SU-DHL-6 (cell line): ENCODE data around the gene C14orf132.

Experiments used
- H2AFZ ChIP-seq: fragments of 200-600 bp; sonication (generic); 2 replicates; pipeline ENCODE4 v1.6.1; 2014; ENCODE audit warnings: low read depth, mild to moderate bottlenecking, moderate library complexity, mixed read lengths, antibody characterized with exemption, low read length; ENCODE audit not compliant: severe bottlenecking
- H3F3A ChIP-seq: fragments of 200-600 bp; shearing (Covaris generic); 2 replicates; pipeline ENCODE4 v1.6.0; 2016; ENCODE audit warnings: antibody characterized with exemption, mild to moderate bottlenecking; ENCODE audit not compliant: insufficient read depth
- H3K27ac ChIP-seq: fragments of 200-600 bp; sonication (generic); 2 replicates; pipeline ENCODE4 v1.5.1; 2016; ENCODE audit warnings: low read depth, mild to moderate bottlenecking, low read length, moderate library complexity, mixed read lengths
- H3K27me3 ChIP-seq: fragments of 200-600 bp; sonication (generic), shearing (Covaris generic); 2 replicates; pipeline ENCODE4 v1.6.0; 2014; ENCODE audit warnings: mild to moderate bottlenecking, low read length
- H3K36me3 ChIP-seq: fragments of 200-600 bp; sonication (generic); 2 replicates; pipeline ENCODE4 v1.6.1; 2014; ENCODE audit warnings: mild to moderate bottlenecking, low read length, mixed read lengths
- H3K4me2 ChIP-seq: fragments of 300-600, 200-600 bp; shearing (Covaris generic), sonication (generic); 2 replicates; pipeline ENCODE4 v1.6.0; 2014; ENCODE audit warnings: low read length, low read depth, mild to moderate bottlenecking; ENCODE audit not compliant: poor library complexity, severe bottlenecking
- H3K4me3 ChIP-seq: fragments of 200-600 bp; sonication (generic); 2 replicates; pipeline ENCODE4 v1.5.1; 2014; ENCODE audit warnings: antibody characterized with exemption, low read length, mild to moderate bottlenecking, mixed read lengths; ENCODE audit not compliant: insufficient read depth, poor library complexity, severe bottlenecking
- H3K79me2 ChIP-seq: fragments of 200-600 bp; sonication (generic); 2 replicates; pipeline ENCODE4 v1.6.1; 2014; ENCODE audit warnings: mild to moderate bottlenecking, low read length, moderate library complexity; ENCODE audit not compliant: insufficient read depth
- H3K9ac ChIP-seq: fragments of 200-600 bp; sonication (generic); 2 replicates; pipeline ENCODE4 v1.7.0; 2014; ENCODE audit warnings: mild to moderate bottlenecking, low read length
- H3K9me2 ChIP-seq: fragments of 200-600 bp; sonication (generic); replicated peaks from 2 replicates; pipeline ENCODE4 v1.6.1; 2014; ENCODE audit warnings: low read length; ENCODE audit not compliant: insufficient read depth
- H3K9me3 ChIP-seq: fragments of 200-600 bp; sonication (generic); 2 replicates; pipeline ENCODE4 v1.6.1; 2014; ENCODE audit warnings: low read length, mixed read lengths; ENCODE audit not compliant: insufficient read depth
- H4K20me1 ChIP-seq: fragments of 200-600 bp; sonication (generic); 2 replicates; pipeline ENCODE4 v1.6.1; 2014; ENCODE audit warnings: low read depth, mild to moderate bottlenecking, antibody characterized with exemption, low read length, moderate library complexity, mixed read lengths
- EZH2phosphoT487 ChIP-seq: fragments of 200-600 bp; sonication (generic), shearing (Covaris generic); conservative IDR thresholded peaks from 2 replicates; pipeline ENCODE4 v1.6.1; 2018; ENCODE audit warnings: mild to moderate bottlenecking, antibody characterized with exemption, low read length, moderate library complexity, mixed read lengths
- TF ChIP-seq, protein P1 (sequence below): fragments of 200-600 bp; sonication (generic); IDR thresholded peaks from one replicate; pipeline ENCODE4 v1.5.1; 2017; ENCODE audit warnings: antibody characterized with exemption, mild to moderate bottlenecking, low read length, moderate library complexity; ENCODE audit not compliant: insufficient read depth, poor library complexity, severe bottlenecking

C14orf132 gene

GRCh38 chr14:96053248-96053599 is 14.1 kb downstream of the C14orf132 start:
- H3K4me3 ChIP-seq, result no peak overlapping the region
- no peaks in the 10 kb centered on the region for H3K27me3 ChIP-seq
- no peaks in the 10 kb centered on the region for H3K9me2 ChIP-seq
- no peak overlapping the region for H3K9ac ChIP-seq
- no peaks in the 10 kb centered on the region for H3K36me3 ChIP-seq
- TF ChIP-seq, protein P1, sequence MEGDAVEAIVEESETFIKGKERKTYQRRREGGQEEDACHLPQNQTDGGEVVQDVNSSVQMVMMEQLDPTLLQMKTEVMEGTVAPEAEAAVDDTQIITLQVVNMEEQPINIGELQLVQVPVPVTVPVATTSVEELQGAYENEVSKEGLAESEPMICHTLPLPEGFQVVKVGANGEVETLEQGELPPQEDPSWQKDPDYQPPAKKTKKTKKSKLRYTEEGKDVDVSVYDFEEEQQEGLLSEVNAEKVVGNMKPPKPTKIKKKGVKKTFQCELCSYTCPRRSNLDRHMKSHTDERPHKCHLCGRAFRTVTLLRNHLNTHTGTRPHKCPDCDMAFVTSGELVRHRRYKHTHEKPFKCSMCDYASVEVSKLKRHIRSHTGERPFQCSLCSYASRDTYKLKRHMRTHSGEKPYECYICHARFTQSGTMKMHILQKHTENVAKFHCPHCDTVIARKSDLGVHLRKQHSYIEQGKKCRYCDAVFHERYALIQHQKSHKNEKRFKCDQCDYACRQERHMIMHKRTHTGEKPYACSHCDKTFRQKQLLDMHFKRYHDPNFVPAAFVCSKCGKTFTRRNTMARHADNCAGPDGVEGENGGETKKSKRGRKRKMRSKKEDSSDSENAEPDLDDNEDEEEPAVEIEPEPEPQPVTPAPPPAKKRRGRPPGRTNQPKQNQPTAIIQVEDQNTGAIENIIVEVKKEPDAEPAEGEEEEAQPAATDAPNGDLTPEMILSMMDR, result no peak
- TF ChIP-seq EZH2phosphoT487, result no peak
- H4K20me1 ChIP-seq, result no peaks in the 10 kb centered on the region
- H3K27ac ChIP-seq, result no peak overlapping the region
- no peak overlapping the region for H2AFZ ChIP-seq
- H3F3A ChIP-seq, result no peaks in the 10 kb centered on the region
- no peaks in the 10 kb centered on the region for H3K9me3 ChIP-seq
- H3K4me2 ChIP-seq, result no peak overlapping the region
- H3K79me2 ChIP-seq, result no peaks in the 10 kb centered on the region

DNA sequence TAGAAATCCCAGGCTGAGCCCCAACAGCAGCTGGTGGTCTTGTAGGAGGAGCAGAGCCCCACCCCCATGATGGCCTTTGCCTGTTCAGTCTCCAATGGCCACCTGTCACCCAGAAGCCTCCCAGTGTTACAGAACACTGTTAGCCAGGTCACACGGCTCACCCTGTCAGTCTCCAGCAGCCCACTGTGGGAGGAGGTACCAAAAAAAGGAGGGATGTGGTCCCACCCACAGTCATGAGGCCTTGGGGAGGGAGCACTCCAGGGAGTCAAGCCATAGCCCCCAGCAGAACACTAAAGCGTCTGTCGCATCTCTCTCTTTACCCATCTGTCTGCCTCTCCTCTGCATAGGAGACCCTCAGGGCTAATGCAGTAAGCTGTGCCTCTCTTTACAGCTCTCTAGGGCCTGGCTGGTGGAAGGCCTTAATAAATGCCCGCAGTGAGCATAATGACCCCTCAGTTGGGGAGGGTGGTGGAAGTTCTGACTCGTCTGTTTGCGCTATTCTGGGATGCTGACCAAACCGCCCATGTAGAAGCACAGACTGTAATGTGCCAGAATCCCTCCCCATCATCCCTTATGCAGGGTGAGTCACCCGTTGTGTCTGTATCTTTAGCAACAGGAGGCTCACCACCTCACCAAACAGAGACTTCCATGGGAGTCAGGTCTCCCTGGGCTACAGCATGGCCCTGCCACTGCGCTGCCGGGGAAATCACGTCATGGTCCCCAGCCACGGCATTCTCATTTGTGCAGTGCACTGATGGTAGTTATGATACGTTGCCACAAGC is 14.6 kb downstream of the C14orf132 start:
- no peak overlapping the region for H3K4me2 ChIP-seq
- TF ChIP-seq, protein P1, result no peak
- TF ChIP-seq EZH2phosphoT487, result no peak
- no peak overlapping the region for H3K4me3 ChIP-seq
- H3K9me3 ChIP-seq, result no peaks in the 10 kb centered on the region
- H3K27ac ChIP-seq, result no peak overlapping the region
- no peaks in the 10 kb centered on the region for H4K20me1 ChIP-seq
- no peak overlapping the region for H3K9ac ChIP-seq
- no peak overlapping the region for H2AFZ ChIP-seq
- H3K27me3 ChIP-seq, result no peaks in the 10 kb centered on the region
- H3F3A ChIP-seq, result no peaks in the 10 kb centered on the region
- no peaks in the 10 kb centered on the region for H3K36me3 ChIP-seq
- H3K9me2 ChIP-seq, result no peaks in the 10 kb centered on the region
- no peaks in the 10 kb centered on the region for H3K79me2 ChIP-seq

DNA sequence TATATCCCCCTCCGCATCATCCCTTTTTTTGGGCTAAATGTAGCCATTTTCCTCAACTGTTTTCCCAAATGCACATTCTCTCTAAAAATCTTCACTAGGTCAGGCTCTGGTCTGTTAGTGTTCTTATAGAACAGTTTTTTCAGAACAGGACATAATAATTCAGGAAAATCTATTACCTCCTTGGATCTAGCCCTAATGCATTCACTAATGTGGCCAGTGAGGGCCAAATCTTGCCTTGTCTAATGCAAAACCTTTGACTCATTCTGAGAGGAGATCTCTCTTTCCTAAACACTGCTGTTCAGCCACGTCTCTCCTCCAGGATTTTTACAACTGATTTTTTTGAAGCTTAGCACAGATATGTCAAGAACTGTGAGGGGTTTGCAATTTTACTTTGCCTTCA is 15.5 kb downstream of the C14orf132 start:
- Histone ChIP-seq H3K4me2 (no peak overlapping the region), H3K27ac (no peak overlapping the region), H2AFZ (no peak overlapping the region), H3K79me2 (no peaks in the 10 kb centered on the region), H3F3A (no peaks in the 10 kb centered on the region), H4K20me1 (no peaks in the 10 kb centered on the region), H3K9me2 (no peaks in the 10 kb centered on the region), H3K4me3 (no peak overlapping the region), H3K9me3 (no peaks in the 10 kb centered on the region), H3K36me3 (no peaks in the 10 kb centered on the region), H3K27me3 (no peaks in the 10 kb centered on the region), H3K9ac (no peak overlapping the region)
- TF ChIP-seq, protein P1, result no peak
